NCI-H2107 (cell line): Measurements from ENCODE around the gene IRAK4.

ENCODE experiments used
- DNase-seq: peaks from one replicate; lab custom pipeline; 2025; lab: John Stamatoyannopoulos, UW

IRAK4 gene

DNA sequence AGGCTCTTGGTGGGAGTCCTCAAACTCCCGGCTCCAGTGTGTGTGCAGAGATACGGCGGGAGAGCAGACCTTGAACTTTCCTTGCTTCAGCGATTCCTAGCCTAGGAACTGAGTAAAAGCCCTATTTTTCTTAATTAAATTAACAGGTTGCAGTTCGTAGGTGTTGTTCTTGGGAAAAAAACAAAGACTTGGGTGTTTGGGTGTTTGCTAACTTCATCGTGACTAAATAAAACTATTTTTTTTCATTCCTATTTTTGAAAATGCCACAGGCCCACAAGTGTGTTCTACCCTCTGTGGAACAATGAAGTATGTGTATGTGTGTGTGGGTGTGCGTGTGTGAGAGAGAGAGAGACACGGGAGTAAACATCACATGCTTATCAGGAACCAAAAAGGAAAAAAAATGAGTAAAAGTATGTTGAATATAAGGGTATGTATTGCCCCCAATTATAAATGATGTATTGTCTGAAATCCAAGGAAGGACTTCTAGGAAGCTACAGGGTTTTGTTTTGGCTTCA lies 77.8 kb downstream of the IRAK4 start:
- no peak for DNase-seq
